Type B pancreatic cell (in vitro differentiated cells): Measurements from ENCODE around the gene RRM1. TPM values are rescaled to one million over a fixed set of nuclear protein-coding genes. Genes with fewer than 3 reads are reported as not detected.

Experiments
- DNase-seq: peaks from one replicate; pipeline ENCODE4 v3.0.0; 2021; ENCODE audit warnings: mixed read lengths; ENCODE audit not compliant: unreplicated experiment; ENCODE audit errors: extremely low spot score
- H3K27ac Mint-ChIP-seq: 2 replicates; pipeline ENCODE4 v1.8.0; 2021; ENCODE audit warnings: mild to moderate bottlenecking, mixed read lengths
- H3K27me3 Mint-ChIP-seq: 2 replicates; pipeline ENCODE4 v1.8.0; 2021; ENCODE audit warnings: mixed read lengths
- H3K36me3 Mint-ChIP-seq: 2 replicates; pipeline ENCODE4 v1.8.0; 2021; ENCODE audit warnings: mixed read lengths
- H3K4me1 Mint-ChIP-seq: one replicate; pipeline ENCODE4 v1.8.0; 2021; ENCODE audit warnings: mixed read lengths; ENCODE audit not compliant: unreplicated experiment
- H3K4me3 Mint-ChIP-seq: 2 replicates; pipeline ENCODE4 v1.8.0; 2021; ENCODE audit warnings: mild to moderate bottlenecking, mixed read lengths
- H3K9me3 Mint-ChIP-seq: 2 replicates; pipeline ENCODE4 v1.8.0; 2021; ENCODE audit warnings: mixed read lengths
- CTCF ChIP-seq: fragments of 200-600 bp; sonication (generic); conservative IDR thresholded peaks from 2 replicates; pipeline ENCODE4 v1.5.0; 2021; ENCODE audit warnings: antibody characterized with exemption, mild to moderate bottlenecking
- total RNA-seq: library from RNA; stranded (reverse); gene quantifications from 2 replicates; pipeline ENCODE4 v1.2.1, GENCODE V29; 2021; ENCODE audit warnings: low replicate concordance

Gene RRM1
- total RNA-seq, 1 donor from 2014 or later, result 101 TPM

- Mint-ChIP-seq H3K4me1 (peaks cover 15% of the 10 kb centered on the region), H3K4me3 (no peak overlapping the region), H3K36me3 (peaks cover 26% of the 10 kb centered on the region), H3K27ac (no peak overlapping the region), H3K9me3 (no peaks in the 10 kb centered on the region), H3K27me3 (no peaks in the 10 kb centered on the region)
- DNase-seq, result no peak
- TF ChIP-seq CTCF, result no peak
These were observed 8.7 kb downstream of the RRM1 start for GRCh38 chr11:4103269-4103668.

DNA sequence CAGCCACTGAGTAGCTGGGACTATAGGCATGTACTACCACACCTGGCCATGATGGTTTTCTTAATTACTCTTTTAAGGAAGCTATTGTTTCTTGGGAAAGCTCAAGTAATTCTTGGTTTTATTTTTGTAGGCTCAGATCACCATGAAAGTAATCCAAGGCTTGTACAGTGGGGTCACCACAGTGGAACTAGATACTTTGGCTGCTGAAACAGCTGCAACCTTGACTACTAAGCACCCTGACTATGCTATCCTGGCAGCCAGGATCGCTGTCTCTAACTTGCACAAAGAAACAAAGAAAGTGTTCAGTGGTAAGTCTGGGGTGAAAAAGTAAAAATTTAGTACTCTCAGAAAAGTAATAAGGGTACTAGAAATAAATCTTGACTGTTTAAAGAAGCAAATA lies 11.3 kb downstream of the RRM1 start:
- no peak for TF ChIP-seq CTCF

DNA sequence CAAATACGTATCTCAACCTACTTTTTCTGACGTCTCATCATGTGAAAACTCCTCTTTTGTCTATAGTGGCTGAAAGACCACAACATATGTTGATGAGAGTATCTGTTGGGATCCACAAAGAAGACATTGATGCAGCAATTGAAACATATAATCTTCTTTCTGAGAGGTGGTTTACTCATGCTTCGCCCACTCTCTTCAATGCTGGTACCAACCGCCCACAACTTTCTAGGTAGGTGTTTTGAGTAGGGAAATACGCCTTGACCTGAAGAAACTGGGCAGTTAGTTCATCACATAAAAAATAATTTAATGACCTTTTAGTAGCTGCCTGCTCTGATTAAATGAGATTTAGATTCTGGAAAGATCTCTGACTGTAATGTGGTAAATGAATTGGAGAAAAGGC lies 17.2 kb downstream of the RRM1 start:
- no peak for TF ChIP-seq CTCF
- H3K36me3 Mint-ChIP-seq, result peaks cover 37% of the 10 kb centered on the region
- no peaks in the 10 kb centered on the region for H3K9me3 Mint-ChIP-seq
- no peak overlapping the region for H3K27ac Mint-ChIP-seq
- H3K4me1 Mint-ChIP-seq, result no peaks in the 10 kb centered on the region
- no peak overlapping the region for H3K4me3 Mint-ChIP-seq
- H3K27me3 Mint-ChIP-seq, result no peaks in the 10 kb centered on the region
- no peak for DNase-seq

More for the DNA sequence above, 11.3 kb downstream of the RRM1 start:
- Mint-ChIP-seq H3K36me3 (peaks cover 26% of the 10 kb centered on the region), H3K4me1 (no peaks in the 10 kb centered on the region), H3K9me3 (no peaks in the 10 kb centered on the region), H3K4me3 (no peak overlapping the region), H3K27ac (no peak overlapping the region), H3K27me3 (no peaks in the 10 kb centered on the region)
- no peak for DNase-seq

- no peak overlapping the region for H3K27ac Mint-ChIP-seq
- no peak for DNase-seq
- no peaks in the 10 kb centered on the region for H3K4me1 Mint-ChIP-seq
- no peak overlapping the region for H3K4me3 Mint-ChIP-seq
- peaks cover 37% of the 10 kb centered on the region for H3K36me3 Mint-ChIP-seq
- no peaks in the 10 kb centered on the region for H3K27me3 Mint-ChIP-seq
- TF ChIP-seq CTCF, result no peak
- no peaks in the 10 kb centered on the region for H3K9me3 Mint-ChIP-seq
These were observed 20.5 kb downstream of the RRM1 start for GRCh38 chr11:4115128-4115527.

GRCh38 chr11:4118107-4118506 lies 23.5 kb downstream of the RRM1 start:
- DNase-seq, result no peak
- Mint-ChIP-seq H3K27ac (no peak overlapping the region), H3K36me3 (peaks cover 44% of the 10 kb centered on the region)

More at GRCh38 chr11:4118107-4118506, 23.5 kb downstream of the RRM1 start:
- Mint-ChIP-seq H3K27me3 (no peaks in the 10 kb centered on the region), H3K4me3 (no peak overlapping the region), H3K4me1 (no peaks in the 10 kb centered on the region), H3K9me3 (no peaks in the 10 kb centered on the region)
- TF ChIP-seq CTCF, result no peak
